Ramos (cell line): ENCODE results near the gene MAVS.
"Not testable (repeated sequence)": the region's sequence is repeated elsewhere in the genome, so short reads cannot be mapped to it uniquely, and the experiment has no call there.

ENCODE experiments used
- in situ Hi-C: fragments of 300-500 bp; cut with MboI; formaldehyde crosslinking; loops from one replicate; pipeline ENCODE4 v1.14.3; 2022; ENCODE audit warnings: low sequenced_read_pairs; ENCODE audit not compliant: unreplicated experiment

MAVS gene

GRCh38 chr20:3876000-3876399, 29.4 kb downstream of the MAVS start:
- in situ Hi-C loops, result no loop called here

- in situ Hi-C loops, result no loop called here
Observed at GRCh38 chr20:3876676-3877075, 30.0 kb downstream of the MAVS start.

DNA sequence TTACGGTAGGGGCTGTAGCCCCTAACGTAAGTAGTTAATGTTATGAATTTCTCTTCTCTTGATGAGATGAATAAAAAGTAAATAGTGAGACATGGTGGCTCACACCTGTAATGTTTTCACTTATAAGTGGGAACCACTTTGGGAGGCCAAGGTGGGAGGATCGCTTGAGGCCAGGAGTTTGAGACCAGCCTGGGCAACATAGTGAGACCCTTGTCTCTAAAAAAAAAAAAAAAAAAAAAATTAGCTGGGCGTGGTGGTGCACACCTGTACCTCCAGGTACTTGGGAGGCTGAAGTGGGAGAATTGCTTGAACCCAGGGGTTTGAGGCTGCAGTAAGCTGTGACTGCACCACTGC, 32.3 kb downstream of the MAVS start:
- in situ Hi-C loops, result not testable (repeated sequence)

- in situ Hi-C loops, result no loop called here
Observed at GRCh38 chr20:3885715-3886114, 39.1 kb downstream of the MAVS start.

GRCh38 chr20:3887876-3888620, 41.4 kb downstream of the MAVS start:
- in situ Hi-C loops, result no loop called here

DNA sequence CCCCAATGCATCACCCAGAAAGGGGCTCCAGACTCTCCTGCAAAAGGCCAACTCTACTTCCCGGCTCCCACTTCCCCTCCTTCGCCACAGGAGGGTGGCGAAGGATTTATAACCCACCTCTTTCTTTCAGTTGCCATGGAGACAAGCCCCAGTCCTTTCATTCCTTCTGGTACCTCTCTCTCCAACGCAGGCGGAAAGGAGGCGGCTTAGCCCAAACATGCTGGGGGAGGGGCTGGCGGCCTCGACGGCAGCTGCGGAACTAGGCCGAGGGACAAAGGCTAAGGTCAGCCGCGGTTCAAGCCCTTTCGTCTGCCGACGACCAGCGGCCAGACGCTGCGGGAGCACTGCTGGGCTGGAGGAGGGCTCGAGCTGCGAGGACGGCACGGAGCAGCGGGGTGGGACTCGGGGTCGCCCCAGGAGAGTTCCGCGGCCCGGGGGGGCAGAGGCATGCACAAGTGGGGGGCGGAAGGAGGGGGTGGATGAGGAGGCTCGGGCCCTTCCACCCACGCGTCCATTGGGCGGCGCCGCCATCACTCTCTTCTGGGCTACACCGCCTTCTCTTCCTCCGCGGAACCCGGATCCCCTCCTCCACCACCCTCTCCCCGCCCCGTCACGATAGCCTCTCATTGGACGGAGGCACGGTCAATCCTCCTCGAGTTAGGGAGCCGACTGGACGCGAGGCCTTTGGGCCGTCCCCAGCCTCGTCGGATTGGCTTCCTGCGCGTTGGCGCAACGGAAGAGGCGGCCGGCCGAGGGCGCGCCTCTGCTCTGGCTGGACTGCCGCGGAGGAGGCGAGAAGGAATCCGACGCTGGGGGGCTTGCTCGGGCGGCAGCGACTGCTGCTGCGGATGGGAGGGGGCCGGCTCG, 42.2 kb downstream of the MAVS start, which contains the start of gene PANK2:
Gene PANK2 (plus strand): TSS at position 766 of the 867 bp plus-strand sequence.
- in situ Hi-C loops, result no loop called here

DNA sequence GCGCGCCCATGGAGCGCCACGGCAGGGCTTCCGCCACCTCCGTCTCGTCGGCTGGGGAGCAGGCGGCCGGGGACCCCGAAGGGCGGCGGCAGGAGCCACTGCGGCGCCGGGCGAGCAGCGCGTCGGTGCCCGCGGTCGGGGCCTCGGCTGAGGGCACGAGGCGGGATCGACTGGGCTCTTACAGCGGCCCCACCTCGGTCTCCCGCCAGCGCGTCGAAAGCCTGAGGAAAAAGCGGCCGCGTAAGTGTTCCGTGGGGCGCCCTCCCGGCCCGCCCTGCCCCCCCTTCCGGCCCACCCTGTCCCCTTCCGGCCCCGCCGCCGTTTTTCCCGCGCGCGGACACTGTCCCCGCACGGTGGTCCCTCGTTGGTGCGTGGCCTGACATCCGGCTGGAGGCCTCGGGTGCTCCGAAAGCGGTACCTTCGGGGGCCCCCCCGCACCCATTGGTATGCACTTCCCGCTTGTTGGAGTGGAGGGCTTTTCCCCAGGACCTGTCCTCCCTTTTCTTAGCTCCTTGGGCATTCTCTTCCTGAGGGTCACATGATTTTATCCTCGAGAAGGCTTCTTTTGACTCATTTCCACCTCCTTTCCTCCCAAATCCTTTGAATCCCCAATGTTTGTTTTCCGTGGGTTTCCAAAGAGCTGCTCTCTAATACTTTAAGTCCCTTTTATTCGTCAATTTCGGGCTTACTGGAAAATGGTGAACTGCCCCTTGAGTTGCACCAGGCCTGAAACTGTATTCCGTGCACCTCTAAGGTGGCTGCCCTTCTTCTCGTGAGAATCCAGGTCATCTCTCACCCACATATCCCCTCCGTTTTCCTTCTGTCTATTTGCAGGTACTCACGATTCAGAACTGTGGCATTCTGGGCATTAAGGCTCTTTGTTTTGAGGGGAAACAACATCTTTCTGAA, 43.1 kb downstream of the MAVS start:
- in situ Hi-C loops, result no loop called here

DNA sequence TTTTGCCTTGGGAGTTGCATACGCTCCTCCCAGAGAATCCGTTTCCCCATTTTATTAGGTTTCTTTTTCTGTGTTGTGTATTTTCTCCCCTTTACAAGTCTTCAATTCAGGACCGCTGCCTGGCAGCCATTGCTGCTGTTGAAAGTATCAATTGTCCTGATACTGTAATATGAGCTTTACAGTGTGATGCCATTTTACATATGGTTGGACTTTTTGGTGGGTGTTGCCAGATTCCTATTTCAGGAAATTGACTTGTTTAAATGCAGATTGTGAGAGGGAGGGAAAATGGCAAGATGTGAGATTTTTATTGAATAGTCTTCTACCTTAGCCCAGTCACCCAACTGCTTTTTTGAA, 43.7 kb downstream of the MAVS start:
- in situ Hi-C loops, result no loop called here

DNA sequence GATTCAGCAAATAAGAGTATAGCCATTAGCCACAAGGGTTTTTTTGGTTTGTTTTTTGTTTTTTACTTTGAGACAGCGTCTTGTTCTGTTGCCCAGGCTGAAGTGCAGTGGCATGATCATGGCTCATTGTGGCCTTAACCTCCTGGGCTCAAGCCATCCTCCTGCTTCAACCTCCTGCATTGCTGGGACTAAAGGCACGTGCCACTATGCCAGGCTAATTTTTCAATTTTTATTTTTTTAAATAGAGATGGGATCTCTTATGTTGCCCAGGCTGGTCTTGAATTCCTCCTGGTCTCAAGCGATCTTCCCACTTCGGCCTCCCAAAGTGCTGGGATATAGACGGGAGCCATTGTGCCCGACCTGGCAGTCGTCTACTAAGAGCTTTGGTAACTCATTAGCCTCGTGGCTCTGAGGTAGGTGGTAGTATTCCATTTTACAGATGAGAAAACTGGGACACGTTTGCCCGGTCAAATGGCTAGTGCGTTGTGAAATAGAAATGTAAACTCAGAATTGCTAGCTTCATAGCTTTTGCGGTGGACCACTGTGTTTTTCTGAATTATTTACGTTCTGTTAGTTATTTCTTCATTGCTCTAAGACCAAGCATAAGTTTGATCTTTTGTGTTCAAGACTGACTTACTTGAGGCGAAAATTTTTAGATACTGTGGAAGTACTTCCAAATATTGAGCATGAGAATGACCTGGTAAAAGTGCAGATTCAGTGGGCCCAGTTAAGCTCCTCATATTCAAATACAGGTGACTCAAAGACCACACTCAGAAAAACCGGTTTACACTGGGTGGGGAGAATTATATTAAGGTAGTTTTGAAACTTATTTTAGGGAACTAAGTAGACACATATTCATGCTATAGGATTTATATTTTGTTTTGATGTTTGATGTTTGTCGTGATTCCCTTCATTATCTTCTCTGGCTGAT, 44.6 kb downstream of the MAVS start:
- in situ Hi-C loops, result no loop called here

DNA sequence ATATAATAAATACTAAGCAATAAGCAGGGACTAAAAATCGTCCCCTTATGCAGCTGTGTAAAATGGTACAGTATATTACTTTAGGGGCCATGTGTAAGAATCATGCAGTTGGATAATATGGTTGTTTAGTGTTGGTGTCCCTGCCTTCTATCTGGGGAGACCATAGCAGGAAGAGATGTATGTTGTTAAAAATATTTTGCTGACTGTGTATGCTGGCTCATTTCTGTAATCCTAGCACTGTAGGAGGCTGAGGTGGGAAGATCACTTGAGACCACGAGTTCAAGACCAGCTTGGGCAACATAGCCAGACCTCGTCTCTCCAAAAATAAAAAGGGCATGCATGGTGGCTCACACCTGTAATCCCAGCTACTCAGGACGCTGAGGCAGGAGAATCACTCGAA, 48.2 kb downstream of the MAVS start:
- in situ Hi-C loops, result no loop called here

DNA sequence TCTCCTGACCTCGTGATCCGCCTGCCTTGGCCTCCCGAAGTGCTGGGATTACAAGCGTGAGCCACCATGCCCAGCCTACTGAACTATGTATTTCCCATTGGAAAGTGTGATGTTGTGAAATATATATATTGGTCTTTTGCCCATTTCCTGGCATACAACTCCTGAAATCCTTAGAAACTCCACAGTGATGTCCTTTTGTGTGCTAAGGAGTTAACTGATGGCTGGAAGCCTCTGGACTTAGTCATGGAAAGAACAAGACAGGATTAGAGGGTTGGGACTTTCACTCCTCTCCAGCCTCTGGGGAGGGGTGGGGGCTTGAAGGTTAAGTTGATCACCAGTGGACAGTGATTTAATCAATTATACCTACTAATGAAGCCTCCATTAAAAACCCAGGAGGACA, 49.7 kb downstream of the MAVS start:
- in situ Hi-C loops, result no loop called here

GRCh38 chr20:3896853-3897583, 50.4 kb downstream of the MAVS start:
- in situ Hi-C loops, result no loop called here

DNA sequence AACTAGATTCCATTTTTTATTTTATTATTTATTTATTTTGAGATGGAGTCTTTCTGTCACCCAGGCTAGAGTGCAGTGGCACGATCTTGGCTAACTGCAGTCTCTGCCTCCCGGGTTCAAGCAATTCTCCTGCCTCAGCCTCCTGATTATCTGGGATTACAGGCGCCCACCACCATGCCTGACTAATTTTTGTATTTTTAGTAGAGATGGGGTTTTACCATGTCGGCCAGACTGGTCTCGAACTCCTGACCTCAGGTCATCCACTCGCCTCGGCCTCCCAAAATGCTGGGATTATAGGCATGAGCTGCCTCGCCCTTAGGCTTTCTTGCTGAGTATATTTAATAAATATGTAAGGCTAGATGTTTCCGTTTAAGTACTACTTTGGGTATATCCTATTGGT, 51.5 kb downstream of the MAVS start:
- in situ Hi-C loops, result not testable (repeated sequence)

GRCh38 chr20:3898639-3899038, 52.0 kb downstream of the MAVS start:
- in situ Hi-C loops, result no loop called here

DNA sequence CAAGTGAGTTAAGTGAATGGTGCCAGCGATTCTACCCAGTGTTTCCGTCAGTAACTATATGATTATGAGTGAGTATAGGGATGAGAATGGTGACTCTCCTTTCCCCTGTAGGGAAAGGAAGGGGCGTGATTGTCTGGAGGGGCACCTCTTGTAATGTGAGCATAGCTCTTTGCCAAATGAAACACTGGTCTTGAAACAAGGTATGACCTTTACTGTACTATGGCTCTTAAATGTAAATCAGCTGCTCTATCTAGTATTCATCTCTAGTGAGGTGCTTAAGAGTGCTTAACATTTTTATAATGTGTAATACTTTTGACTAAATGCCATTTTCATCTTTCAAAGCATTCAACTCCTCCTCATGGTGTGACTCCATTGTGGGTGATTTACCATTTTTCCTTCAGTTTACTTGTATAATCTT, 53.6 kb downstream of the MAVS start:
- in situ Hi-C loops, result no loop called here

DNA sequence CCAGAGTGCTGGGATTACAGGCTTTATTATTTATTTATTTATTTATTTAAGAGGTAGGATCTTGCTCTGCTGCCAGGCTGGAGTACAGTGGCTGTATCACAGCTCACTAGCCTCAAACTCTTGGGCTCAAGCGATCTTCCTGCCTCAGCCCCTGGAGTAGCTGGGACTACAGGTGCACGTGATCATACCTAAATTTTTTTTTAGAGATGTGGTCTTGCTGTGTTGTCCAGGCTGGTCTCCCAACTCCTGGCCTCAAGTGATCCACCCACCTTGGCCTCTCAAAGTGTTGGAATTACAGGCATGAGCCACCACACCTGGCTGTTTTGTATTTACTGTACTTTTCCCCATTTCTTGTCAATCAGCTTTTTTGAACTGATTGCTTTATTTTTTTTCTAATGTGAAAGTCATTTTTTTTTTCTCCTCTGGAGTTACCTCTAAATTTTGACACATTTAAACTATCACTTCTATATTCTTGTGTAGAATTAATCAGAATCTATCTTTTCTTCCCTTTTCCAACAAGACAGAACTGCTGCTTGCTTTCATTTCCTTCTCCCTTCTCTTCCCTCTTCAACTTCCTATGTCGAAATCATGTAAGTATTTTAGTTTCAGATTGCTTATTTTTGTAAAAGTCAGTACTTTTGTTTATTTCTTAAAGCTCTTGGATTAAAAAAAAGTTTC, 54.5 kb downstream of the MAVS start:
- in situ Hi-C loops, result no loop called here

DNA sequence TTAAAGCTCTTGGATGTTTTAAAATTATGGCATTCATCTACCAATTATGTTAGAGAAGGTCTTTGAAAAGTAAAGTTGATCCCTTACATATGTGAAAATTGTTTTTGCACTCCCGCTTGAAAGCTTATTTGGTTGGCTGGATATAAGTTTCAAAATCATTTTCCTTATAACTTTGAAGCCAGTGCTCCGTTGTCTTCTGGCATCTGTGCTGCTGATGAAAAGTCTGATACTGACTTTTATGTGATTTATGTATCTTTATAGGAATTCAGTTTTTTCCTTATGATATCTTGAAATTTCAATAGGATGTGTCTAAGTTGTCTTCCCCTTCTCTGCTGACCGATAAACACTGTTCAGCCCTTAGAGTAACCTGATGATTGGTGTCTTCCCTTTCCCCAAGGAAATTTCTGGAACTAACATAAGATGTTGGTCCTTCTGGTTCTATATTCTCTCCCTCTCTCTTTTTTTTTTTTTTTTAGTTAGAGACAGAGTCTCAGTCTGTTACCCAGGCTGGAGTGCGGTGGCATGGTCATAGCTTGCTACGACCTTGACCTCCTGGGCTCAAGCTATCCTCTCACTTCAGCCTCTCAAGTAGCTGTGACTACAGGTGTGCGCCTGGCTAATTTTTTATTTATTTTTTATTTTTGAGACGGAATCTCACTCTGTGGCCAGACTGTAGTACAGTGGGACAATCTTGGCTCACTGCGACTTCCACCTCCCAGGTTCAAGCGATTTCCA, 55.2 kb downstream of the MAVS start:
- in situ Hi-C loops, result no loop called here

DNA sequence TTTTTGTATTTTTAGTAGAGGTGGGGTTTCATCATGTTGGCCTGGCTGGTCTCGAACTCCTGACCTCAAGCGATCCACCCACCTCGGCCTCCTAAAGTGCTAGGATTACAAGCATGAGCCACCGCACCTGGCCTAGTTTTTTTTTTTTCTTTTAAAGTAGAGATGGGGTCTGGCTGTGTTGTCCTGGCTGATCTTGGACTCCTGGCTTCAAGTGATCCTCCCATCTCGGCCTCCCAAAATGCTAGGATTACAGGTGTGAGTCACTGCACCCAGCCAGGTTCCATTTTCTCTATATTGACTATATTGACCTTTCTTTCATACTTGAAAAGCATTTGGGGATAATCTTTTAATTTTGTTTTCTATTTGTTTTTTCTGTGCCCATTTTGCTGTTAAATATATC, 55.8 kb downstream of the MAVS start:
- in situ Hi-C loops, result no loop called here
